OCI-LY1 (cell line): ENCODE results near the gene NUP54.

Source experiments
- H2AFZ ChIP-seq: fragments of 200-600 bp; sonication (generic), shearing (Covaris generic); 2 replicates; pipeline ENCODE4 v1.6.0; 2014; ENCODE audit warnings: antibody characterized with exemption, mild to moderate bottlenecking, low read length
- H3F3A ChIP-seq: fragments of 200-600 bp; sonication (generic), shearing (Covaris generic); 2 replicates; pipeline ENCODE4 v1.6.0; 2014; ENCODE audit warnings: mild to moderate bottlenecking, antibody characterized with exemption, low read length, moderate library complexity; ENCODE audit not compliant: insufficient read depth
- H3K27ac ChIP-seq: fragments of 200-600 bp; sonication (generic); 2 replicates; pipeline ENCODE4 v1.5.1; 2014; ENCODE audit warnings: low read length, mixed run types, mild to moderate bottlenecking, low read depth; ENCODE audit not compliant: poor library complexity, severe bottlenecking
- H3K27me3 ChIP-seq: fragments of 200-600 bp; sonication (generic); 2 replicates; pipeline ENCODE4 v1.6.0; 2014; ENCODE audit warnings: antibody characterized with exemption, mild to moderate bottlenecking, low read length, moderate library complexity; ENCODE audit not compliant: insufficient read depth
- H3K36me3 ChIP-seq: fragments of 200-600 bp; sonication (generic); 2 replicates; pipeline ENCODE4 v1.6.1; 2014; ENCODE audit warnings: mild to moderate bottlenecking, antibody characterized with exemption, low read length, moderate library complexity, mixed read lengths; ENCODE audit not compliant: insufficient read depth
- H3K4me1 ChIP-seq: fragments of 200-600 bp; sonication (generic); 2 replicates; pipeline ENCODE4 v1.5.1; 2014; ENCODE audit warnings: mild to moderate bottlenecking, low read length, moderate library complexity; ENCODE audit not compliant: insufficient read depth, severe bottlenecking
- H3K4me2 ChIP-seq: fragments of 200-600 bp; sonication (generic), shearing (Covaris generic); 2 replicates; pipeline ENCODE4 v1.6.1; 2014; ENCODE audit warnings: low read length
- H3K4me3 ChIP-seq: fragments of 200-600 bp; sonication (generic); 2 replicates; pipeline ENCODE4 v1.5.1; 2014; ENCODE audit warnings: low read length, low read depth, mild to moderate bottlenecking, mixed read lengths; ENCODE audit not compliant: poor library complexity, severe bottlenecking
- H3K79me2 ChIP-seq: fragments of 200-600 bp; shearing (Covaris generic); 2 replicates; pipeline ENCODE4 v1.6.1; 2016; ENCODE audit warnings: mixed run types, low read length, mixed read lengths; ENCODE audit not compliant: insufficient read depth
- H3K9ac ChIP-seq: fragments of 200-600 bp; sonication (generic), shearing (Covaris generic); 2 replicates; pipeline ENCODE4 v1.6.1; 2014; ENCODE audit warnings: mild to moderate bottlenecking, low read length, mixed read lengths
- H3K9me2 ChIP-seq: fragments of 200-600 bp; sonication (generic), shearing (Covaris generic); 2 replicates; pipeline ENCODE4 v1.6.1; 2014; ENCODE audit warnings: low read depth, mild to moderate bottlenecking, low read length, mixed read lengths
- H3K9me3 ChIP-seq: fragments of 200-600 bp; shearing (Covaris generic); 2 replicates; pipeline ENCODE4 v1.6.1; 2014; ENCODE audit warnings: low read length, mixed read lengths
- H4K20me1 ChIP-seq: fragments of 200-600 bp; sonication (generic), shearing (Covaris generic); 2 replicates; pipeline ENCODE4 v1.6.0; 2016; ENCODE audit warnings: mild to moderate bottlenecking, low read length; ENCODE audit not compliant: insufficient read depth
- CTCF ChIP-seq: fragments of 200-600 bp; sonication (generic), shearing (Covaris generic); IDR thresholded peaks from 2 replicates; pipeline ENCODE4 v1.5.1; 2017; ENCODE audit warnings: mild to moderate bottlenecking, antibody characterized with exemption, low read length, moderate library complexity, mixed read lengths
- EZH2 ChIP-seq: fragments of 200-600 bp; sonication (generic), shearing (Covaris generic); IDR thresholded peaks from 2 replicates; pipeline ENCODE4 v1.8.0; 2017; ENCODE audit warnings: borderline replicate concordance, mixed run types, mild to moderate bottlenecking, antibody characterized with exemption, low read length, moderate library complexity, mixed read lengths

Gene NUP54

DNA sequence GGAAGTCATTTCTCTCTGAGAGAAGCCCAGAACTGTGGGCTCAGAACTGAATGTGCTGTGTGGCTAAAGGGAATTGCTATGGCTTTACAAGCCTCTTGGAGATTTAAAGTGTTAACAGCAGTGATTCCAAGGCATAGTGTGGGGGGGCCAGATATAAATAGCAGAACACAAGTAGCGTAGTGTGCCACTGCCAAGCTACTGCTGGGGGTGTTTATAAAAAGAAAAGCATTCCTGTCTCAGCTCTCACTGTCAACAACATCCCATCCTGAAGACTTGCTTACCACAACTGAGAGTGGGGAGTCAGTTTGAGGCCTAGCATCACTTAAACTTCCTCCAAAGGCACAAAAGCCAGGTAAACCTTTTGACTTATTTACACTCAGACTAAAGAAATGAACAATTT, 73.7 kb downstream of the NUP54 start, which contains the start of gene ART3:
Gene ART3, plus strand, starts transcription at position 242 of the 400 bp plus-strand sequence. CDS start 1,181 bp downstream, outside the sequence.
- Histone ChIP-seq H4K20me1 (no peaks in the 10 kb centered on the region), H3K36me3 (no peaks in the 10 kb centered on the region), H3K79me2 (no peaks in the 10 kb centered on the region), H3K4me3 (no peak within 1 kb of the TSS), H3K9me3 (no peaks in the 10 kb centered on the region), H3K27ac (no peak within 1 kb of the TSS), H3K9me2 (no peaks in the 10 kb centered on the region), H3K4me2 (no peak within 1 kb of the TSS), H3F3A (no peaks in the 10 kb centered on the region), H3K9ac (no peak within 1 kb of the TSS), H3K27me3 (no peaks in the 10 kb centered on the region), H2AFZ (no peak within 1 kb of the TSS), H3K4me1 (no peaks in the 10 kb centered on the region)
- no peak for TF ChIP-seq EZH2
- TF ChIP-seq CTCF: no peak

DNA sequence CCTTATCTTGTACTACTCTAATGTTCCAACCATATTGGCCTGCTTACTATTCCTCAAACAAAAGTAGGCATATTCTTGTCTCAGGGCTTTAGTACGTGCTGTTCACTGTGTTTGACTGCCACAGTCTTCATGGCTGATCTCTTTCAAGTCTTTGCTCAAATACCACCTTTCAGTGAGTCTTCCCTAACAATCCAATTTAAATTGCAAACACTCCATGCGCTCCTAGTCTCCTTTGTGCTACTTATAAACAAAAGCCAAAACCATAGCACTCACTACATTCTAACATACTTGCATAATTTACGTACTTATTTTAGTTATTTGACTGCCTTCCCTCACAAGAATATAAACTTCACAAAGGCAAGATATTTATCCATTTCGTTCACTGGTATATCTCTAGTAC, 75.4 kb downstream of the NUP54 start:
- no peak for TF ChIP-seq CTCF
- TF ChIP-seq EZH2: no peak
- Histone ChIP-seq H3K27ac (no peak overlapping the region), H3K4me1 (no peaks in the 10 kb centered on the region), H3K4me2 (no peak overlapping the region), H3K9ac (no peak overlapping the region), H3K79me2 (no peaks in the 10 kb centered on the region), H3F3A (no peaks in the 10 kb centered on the region), H3K9me2 (no peaks in the 10 kb centered on the region), H4K20me1 (no peaks in the 10 kb centered on the region), H3K4me3 (no peak overlapping the region), H2AFZ (no peak overlapping the region), H3K9me3 (no peaks in the 10 kb centered on the region), H3K36me3 (no peaks in the 10 kb centered on the region), H3K27me3 (no peaks in the 10 kb centered on the region)

- H3K27ac ChIP-seq: no peak overlapping the region
- H3K4me2 ChIP-seq: no peak overlapping the region
- TF ChIP-seq EZH2 (no peak), CTCF (peak; percentile 84)
- no peak overlapping the region for H3K4me3 ChIP-seq
- H3K9me3 ChIP-seq: no peaks in the 10 kb centered on the region
- H3K9ac ChIP-seq: no peak overlapping the region
- no peaks in the 10 kb centered on the region for H3K9me2 ChIP-seq
- no peaks in the 10 kb centered on the region for H4K20me1 ChIP-seq
- H3K36me3 ChIP-seq: no peaks in the 10 kb centered on the region
- no peaks in the 10 kb centered on the region for H3K27me3 ChIP-seq
- no peak overlapping the region for H2AFZ ChIP-seq
- H3F3A ChIP-seq: no peaks in the 10 kb centered on the region
- no peaks in the 10 kb centered on the region for H3K4me1 ChIP-seq
- no peaks in the 10 kb centered on the region for H3K79me2 ChIP-seq
Observed at GRCh38 chr4:76067652-76068286, 80.4 kb downstream of the NUP54 start.
